K562 (cell line): Measurements from ENCODE around the gene UNC13A. TPM values are rescaled to one million over a fixed set of nuclear protein-coding genes. Genes with fewer than 3 reads are reported as not detected.

Experiments used
- ATF1 ChIP-seq, 2 experiments: fragments of 450-650 bp in 1 of 2; IDR thresholded peaks; 2 replicates each; pipeline ENCODE4 v1.6.1; 2016; ENCODE audit warnings: missing compliant biosample characterization in 1 of 2, missing genetic modification characterization in 1 of 2
- CHD4 ChIP-seq: fragments of 200-600 bp; sonication (generic); IDR thresholded peaks from 3 replicates; pipeline ENCODE4 v1.6.1; 2012; ENCODE audit warnings: low read depth, mild to moderate bottlenecking, mixed read lengths, low read length, inconsistent platforms; ENCODE audit not compliant: insufficient read depth, insufficient replicate concordance, poor library complexity, severe bottlenecking
- ESRRB ChIP-seq: fragments of 250-450 bp; sonication (Bioruptor Pico); IDR thresholded peaks from 2 replicates; pipeline ENCODE4 v1.5.0; 2020; ENCODE audit warnings: mild to moderate bottlenecking, moderate library complexity, borderline replicate concordance
- EWSR1 ChIP-seq: fragments of 450-650 bp; IDR thresholded peaks from 2 replicates; pipeline ENCODE4 v1.6.1; 2018; ENCODE audit warnings: borderline replicate concordance, mild to moderate bottlenecking, low read depth, moderate library complexity; ENCODE audit not compliant: partially characterized antibody
- HDAC2 ChIP-seq: fragments of 450-650 bp; IDR thresholded peaks from 2 replicates; pipeline ENCODE4 v1.6.1; 2016; ENCODE audit warnings: mild to moderate bottlenecking
- JUND ChIP-seq, 2 experiments: IDR thresholded peaks; 2 replicates in 1 of 2; 3 replicates in 1 of 2; pipeline ENCODE4 v1.6.1; 2011; ENCODE audit warnings: borderline replicate concordance in 2 of 2, low read depth in 2 of 2, low read length in 2 of 2, improper control_type of control experiment in 1 of 2, missing biosample characterization in 1 of 2, missing genetic modification characterization in 1 of 2, missing genetic modification reagents in 1 of 2
- MCM3 ChIP-seq: fragments of 450-650 bp; IDR thresholded peaks from 2 replicates; pipeline ENCODE4 v1.6.1; 2016
- MTA1 ChIP-seq: fragments of 450-650 bp; IDR thresholded peaks from 2 replicates; pipeline ENCODE4 v1.6.1; 2017; ENCODE audit warnings: borderline replicate concordance
- NUFIP1 ChIP-seq: fragments of 450-650 bp; IDR thresholded peaks from 2 replicates; pipeline ENCODE4 v1.6.1; 2018; ENCODE audit not compliant: partially characterized antibody
- PTTG1 ChIP-seq: fragments of 450-650 bp; IDR thresholded peaks from 2 replicates; pipeline ENCODE4 v1.6.1; 2016; ENCODE audit warnings: low read depth, mild to moderate bottlenecking, missing genetic modification characterization, missing compliant biosample characterization
- RBFOX2 ChIP-seq: fragments of 200-400 bp; formaldehyde crosslinking; IDR thresholded peaks from 2 replicates; pipeline ENCODE4 v1.6.1; 2017; ENCODE audit warnings: low read depth, mild to moderate bottlenecking, low read length, moderate library complexity
- RBM25 ChIP-seq: fragments of 200-400 bp; formaldehyde crosslinking; IDR thresholded peaks from 2 replicates; pipeline ENCODE4 v1.6.1; 2018; ENCODE audit warnings: low read length, low read depth, moderate library complexity; ENCODE audit not compliant: severe bottlenecking
- RFX7 ChIP-seq: fragments of 250-450 bp; sonication (Bioruptor Pico); IDR thresholded peaks from 2 replicates; pipeline ENCODE4 v1.5.1; 2021; ENCODE audit warnings: mild to moderate bottlenecking
- U2AF2 ChIP-seq: fragments of 200-400 bp; formaldehyde crosslinking; optimal IDR thresholded peaks from 2 replicates; pipeline ENCODE3; 2017; ENCODE audit warnings: low read depth, mild to moderate bottlenecking, low read length
- YY1 ChIP-seq, 3 experiments: IDR thresholded peaks; 2 replicates each; pipeline ENCODE4 v1.6.1; 2011; ENCODE audit warnings: low read length in 2 of 3, mild to moderate bottlenecking in 2 of 3, moderate library complexity in 2 of 3, borderline replicate concordance in 1 of 3, control low read depth in 1 of 3, low read depth in 1 of 3; ENCODE audit not compliant: insufficient read depth in 3 of 3, insufficient replicate concordance in 2 of 3, control insufficient read depth in 1 of 3, insufficient read length in 1 of 3; ENCODE audit errors: extremely low read depth in 1 of 3
- ZBED1 ChIP-seq: IDR thresholded peaks from 2 replicates; pipeline ENCODE4 v1.6.1; 2014
- ZNF24 ChIP-seq: fragments of 450-650 bp; IDR thresholded peaks from 2 replicates; pipeline ENCODE4 v1.6.1; 2016
- ZNF324 ChIP-seq: fragments of 250-450 bp; sonication (Bioruptor Pico); IDR thresholded peaks from 2 replicates; pipeline ENCODE4 v1.4.0; 2020; ENCODE audit warnings: mild to moderate bottlenecking
- ZNF764 ChIP-seq: fragments of 250-450 bp; sonication (Bioruptor Pico); IDR thresholded peaks from 2 replicates; pipeline ENCODE4 v1.4.0; 2020; ENCODE audit warnings: low read depth, mild to moderate bottlenecking, moderate library complexity
- polyA plus RNA-seq, 8 experiments: library from polyadenylated mRNA; depleted of rRNA in 4 of 8; stranded (reverse) in 5 of 8; unstranded in 3 of 8; fragments of >200 nt; fragmentation: Nextera tagmentation in 2 of 8; fragmentation: Illumina TruSeq in 1 of 8; extraction: Ambion mirVana in 2 of 8; extraction: Trizol in 1 of 8; gene quantifications; 2 replicates each; pipeline versions ENCODE4 v1.2.1 to v1.2.3, GENCODE V29; 2011 to 2014; ENCODE audit warnings: inconsistent platforms in 1 of 8, missing spikeins in 1 of 8
- total RNA-seq, 7 experiments: library from RNA; depleted of rRNA in 6 of 7; stranded (reverse); fragments of >200 nt in 6 of 7; fragmentation: Illumina TruSeq in 2 of 7; extraction: Trizol in 2 of 7; gene quantifications; 2 replicates each; pipeline versions ENCODE4 v1.2.1 to v1.2.3, GENCODE V29; 2011 to 2021; ENCODE audit warnings: low replicate concordance in 1 of 7
- TF ChIP-seq, protein P1 (sequence below): fragments of 450-650 bp; IDR thresholded peaks from 2 replicates; pipeline ENCODE4 v1.6.1; 2016; ENCODE audit warnings: missing biosample characterization, missing genetic modification characterization
- TF ChIP-seq, protein P2 (sequence below), 2 experiments: IDR thresholded peaks in 1 of 2; conservative IDR thresholded peaks in 1 of 2; 2 replicates each; pipeline ENCODE4 v1.6.1; 2016; ENCODE audit warnings: low read depth in 2 of 2, mild to moderate bottlenecking in 1 of 2, missing compliant biosample characterization in 1 of 2, missing genetic modification characterization in 1 of 2, moderate library complexity in 1 of 2
- TF ChIP-seq, protein P3 (sequence below): fragments of 250-450 bp; sonication (Bioruptor Pico); IDR thresholded peaks from 2 replicates; pipeline ENCODE4 v1.8.0; 2021; ENCODE audit warnings: mild to moderate bottlenecking, moderate library complexity

The UNC13A gene
- total and polyA plus RNA-seq, 9 of the 15 experiments (the other 6 are each of a cell fraction or from before 2014, with no cell fraction given): 0.03 to 1.0 (median 0.25) TPM

GRCh38 chr19:17681505-17682125 lies 6.5 kb downstream of the UNC13A start (continued):
- TF ChIP-seq, protein P1, sequence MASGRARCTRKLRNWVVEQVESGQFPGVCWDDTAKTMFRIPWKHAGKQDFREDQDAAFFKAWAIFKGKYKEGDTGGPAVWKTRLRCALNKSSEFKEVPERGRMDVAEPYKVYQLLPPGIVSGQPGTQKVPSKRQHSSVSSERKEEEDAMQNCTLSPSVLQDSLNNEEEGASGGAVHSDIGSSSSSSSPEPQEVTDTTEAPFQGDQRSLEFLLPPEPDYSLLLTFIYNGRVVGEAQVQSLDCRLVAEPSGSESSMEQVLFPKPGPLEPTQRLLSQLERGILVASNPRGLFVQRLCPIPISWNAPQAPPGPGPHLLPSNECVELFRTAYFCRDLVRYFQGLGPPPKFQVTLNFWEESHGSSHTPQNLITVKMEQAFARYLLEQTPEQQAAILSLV: no peak
- TF ChIP-seq ZBED1 (no peak), ATF1 (CRISPR knock-in tag; IDR thresholded peaks at IDR 0.05) (0 out of 2 replicates have a peak, but pooled peaks have one; percentile 27), ATF1 (tag; IDR thresholded peaks at IDR 0.05) (peak; percentile 94), HDAC2 (peak; percentile 74; the same call in 1 of the 2 replicates), CHD4 (no peak), ZNF764 (no peak), RBFOX2 (no peak), NUFIP1 (no peak), JUND (IDR thresholded peaks at IDR 0.05; ENCODE audit: borderline replicate concordance, low read depth, low read length) (peak; percentile 97), JUND (tag; IDR thresholded peaks at IDR 0.05; ENCODE audit: borderline replicate concordance, low read depth, low read length) (peak; percentile 99), YY1 (IDR thresholded peaks at IDR 0.05; ENCODE audit: borderline replicate concordance in 1 of 3, control insufficient read depth in 1 of 3, extremely low read depth in 1 of 3, insufficient read depth in 3 of 3, insufficient read length in 1 of 3, insufficient replicate concordance in 2 of 3, low read depth in 1 of 3, low read length in 2 of 3) (peak in 2 of 3 experiments; percentile 45 to 78), PTTG1 (tag) (no peak), RFX7 (no peak), U2AF2 (no peak), RBM25 (peak; percentile 71), MCM3 (no peak), MTA1 (peak; percentile 50; the same call in 1 of the 2 replicates), ESRRB (no peak), ZNF324 (CRISPR knock-in tag) (no peak), EWSR1 (no peak), ZNF24 (0 out of 2 replicates have a peak, but pooled peaks have one; percentile 49)
- TF ChIP-seq, protein P2, sequence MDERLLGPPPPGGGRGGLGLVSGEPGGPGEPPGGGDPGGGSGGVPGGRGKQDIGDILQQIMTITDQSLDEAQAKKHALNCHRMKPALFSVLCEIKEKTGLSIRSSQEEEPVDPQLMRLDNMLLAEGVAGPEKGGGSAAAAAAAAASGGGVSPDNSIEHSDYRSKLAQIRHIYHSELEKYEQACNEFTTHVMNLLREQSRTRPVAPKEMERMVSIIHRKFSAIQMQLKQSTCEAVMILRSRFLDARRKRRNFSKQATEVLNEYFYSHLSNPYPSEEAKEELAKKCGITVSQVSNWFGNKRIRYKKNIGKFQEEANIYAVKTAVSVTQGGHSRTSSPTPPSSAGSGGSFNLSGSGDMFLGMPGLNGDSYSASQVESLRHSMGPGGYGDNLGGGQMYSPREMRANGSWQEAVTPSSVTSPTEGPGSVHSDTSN (CRISPR knock-in tag; IDR thresholded peaks at IDR 0.05; ENCODE audit: low read depth): peak; percentile 23; the same call in 1 of the 2 replicates
- TF ChIP-seq, protein P2 (tag; conservative IDR thresholded peaks at IDR 0.05; ENCODE audit: low read depth): peak; percentile 61; the same call in 1 of the 2 replicates
- TF ChIP-seq, protein P3, sequence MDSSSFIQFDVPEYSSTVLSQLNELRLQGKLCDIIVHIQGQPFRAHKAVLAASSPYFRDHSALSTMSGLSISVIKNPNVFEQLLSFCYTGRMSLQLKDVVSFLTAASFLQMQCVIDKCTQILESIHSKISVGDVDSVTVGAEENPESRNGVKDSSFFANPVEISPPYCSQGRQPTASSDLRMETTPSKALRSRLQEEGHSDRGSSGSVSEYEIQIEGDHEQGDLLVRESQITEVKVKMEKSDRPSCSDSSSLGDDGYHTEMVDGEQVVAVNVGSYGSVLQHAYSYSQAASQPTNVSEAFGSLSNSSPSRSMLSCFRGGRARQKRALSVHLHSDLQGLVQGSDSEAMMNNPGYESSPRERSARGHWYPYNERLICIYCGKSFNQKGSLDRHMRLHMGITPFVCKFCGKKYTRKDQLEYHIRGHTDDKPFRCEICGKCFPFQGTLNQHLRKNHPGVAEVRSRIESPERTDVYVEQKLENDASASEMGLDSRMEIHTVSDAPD (CRISPR knock-in tag): no peak
